HCT116 (cell line): ENCODE data around the gene MED12. TPM values are rescaled to one million over a fixed set of nuclear protein-coding genes. Genes with fewer than 3 reads are reported as not detected.

Source experiments
- ATAC-seq: fragments of 200-7000 bp; cut with Tn5 transposase; 2 replicates; pipeline ENCODE4 v1.9.1; 2020; ENCODE audit warnings: mild to moderate bottlenecking, moderate library complexity
- BruUV-seq: library from RNA; stranded (reverse); fragments of 400-500 nt; replicated peaks from 2 replicates; lab custom pipeline; 2021; lab: Mats Ljungman, UMichigan
- CTCF ChIA-PET: fragments of 300-600 bp; sonication (Branson Sonifier 250); formaldehyde crosslinking; loops from one replicate; lab custom pipeline; 2021; ENCODE audit warnings: antibody characterized with exemption; lab: Charles Lee
- POLR2A ChIA-PET: fragments of 300-600, 350-600 bp; sonication (Branson Sonifier 250); formaldehyde crosslinking; loops from one replicate; lab custom pipeline; 2021; ENCODE audit warnings: antibody characterized with exemption; lab: Charles Lee
- RAD21 ChIA-PET, 2 experiments: fragments of 300-600 bp; sonication (Branson Sonifier 250); formaldehyde crosslinking; loops; one replicate each; lab custom pipeline; 2023; ENCODE audit warnings: low total read pairs in 2 of 2; ENCODE audit not compliant: uncharacterized antibody in 2 of 2, unreplicated experiment in 2 of 2, low non-redundant PET in 1 of 2; lab: Charles Lee
- DNase-seq: peaks from one replicate; pipeline ENCODE4 v3.0.0-alpha.2; 2010; ENCODE audit warnings: low read depth, low spot score
- H2AFZ ChIP-seq: fragments of 200-600 bp; shearing (Covaris generic), sonication (generic); 2 replicates; pipeline ENCODE4 v1.6.1; 2017; ENCODE audit warnings: low read depth, mixed run types, mixed read lengths, antibody characterized with exemption, low read length; ENCODE audit not compliant: poor library complexity, severe bottlenecking
- H3K27ac ChIP-seq: 2 replicates; pipeline ENCODE4 v1.5.1; 2012; ENCODE audit warnings: low read depth, low read length
- H3K27me3 ChIP-seq: fragments of 200-600 bp; sonication (generic); 2 replicates; pipeline ENCODE4 v1.6.1; 2016; ENCODE audit warnings: mixed run types, low read length, mixed read lengths; ENCODE audit not compliant: insufficient read depth
- H3K36me3 ChIP-seq, 2 experiments: fragments of 200-500 bp in 1 of 2; fragments of 200-600 bp in 1 of 2; sonication (Bioruptor generic) in 1 of 2; sonication (generic) in 1 of 2; 2 replicates each; pipeline versions ENCODE4 v1.5.1 to v1.6.1; 2014 to 2016; ENCODE audit warnings: low read length in 2 of 2, inconsistent platforms in 1 of 2, mixed read lengths in 1 of 2, mixed run types in 1 of 2; ENCODE audit not compliant: insufficient read depth in 2 of 2, control insufficient read depth in 1 of 2
- H3K4me1 ChIP-seq, 2 experiments: fragments of 200-600 bp in 1 of 2; sonication (generic) in 1 of 2; 2 replicates each; pipeline versions ENCODE4 v1.5.1 to v1.6.1; 2012 to 2017; ENCODE audit warnings: low read length in 2 of 2, inconsistent platforms in 1 of 2, mild to moderate bottlenecking in 1 of 2, mixed read lengths in 1 of 2, mixed run types in 1 of 2, moderate library complexity in 1 of 2; ENCODE audit not compliant: insufficient read depth in 2 of 2, control insufficient read depth in 1 of 2
- H3K4me2 ChIP-seq: fragments of 200-600 bp; sonication (generic); 2 replicates; pipeline ENCODE4 v1.6.1; 2017; ENCODE audit warnings: mixed run types, low read length, mixed read lengths
- H3K4me3 ChIP-seq, 2 experiments: fragments of 200-600 bp in 1 of 2; sonication (generic) in 1 of 2; replicated peaks in 1 of 2; 2 replicates each; pipeline ENCODE4 v1.5.1; 2011 to 2016; ENCODE audit warnings: low read length in 2 of 2, control low read depth in 1 of 2, low read depth in 1 of 2, mild to moderate bottlenecking in 1 of 2, mixed read lengths in 1 of 2, mixed run types in 1 of 2
- H3K79me2 ChIP-seq: fragments of 200-600 bp; sonication (generic); 2 replicates; pipeline ENCODE4 v1.6.1; 2017; ENCODE audit warnings: mild to moderate bottlenecking, mixed run types, low read length, moderate library complexity, mixed read lengths; ENCODE audit not compliant: insufficient read depth
- H3K9ac ChIP-seq: fragments of 200-600 bp; sonication (generic); 2 replicates; pipeline ENCODE4 v1.6.1; 2016; ENCODE audit warnings: low read length, mixed read lengths
- H3K9me2 ChIP-seq: fragments of 200-600 bp; sonication (generic), shearing (Covaris generic); 2 replicates; pipeline ENCODE4 v1.6.1; 2017; ENCODE audit warnings: mixed run types, mild to moderate bottlenecking, moderate library complexity; ENCODE audit not compliant: insufficient read depth
- H3K9me3 ChIP-seq, 2 experiments: fragments of 200-500 bp in 1 of 2; fragments of 200-600 bp in 1 of 2; sonication (Bioruptor generic) in 1 of 2; sonication (generic) in 1 of 2; 2 replicates each; pipeline ENCODE4 v1.6.1; 2014 to 2017; ENCODE audit warnings: low read length in 2 of 2, mixed read lengths in 2 of 2, inconsistent platforms in 1 of 2, low read depth in 1 of 2, mild to moderate bottlenecking in 1 of 2, mixed run types in 1 of 2, moderate library complexity in 1 of 2; ENCODE audit not compliant: control insufficient read depth in 1 of 2, insufficient read depth in 1 of 2
- H4K20me1 ChIP-seq: fragments of 200-600 bp; sonication (generic), shearing (Covaris generic); 2 replicates; pipeline ENCODE4 v1.6.1; 2017; ENCODE audit warnings: mixed run types, mild to moderate bottlenecking, moderate library complexity; ENCODE audit not compliant: insufficient read depth
- ATF3 ChIP-seq: IDR thresholded peaks from 2 replicates; pipeline ENCODE4 v1.6.1; 2012
- CBX3 ChIP-seq: IDR thresholded peaks from 2 replicates; pipeline ENCODE4 v1.6.1; 2012; ENCODE audit warnings: low read depth
- CEBPB ChIP-seq: IDR thresholded peaks from 2 replicates; pipeline ENCODE4 v1.6.1; 2012; ENCODE audit warnings: low read depth
- EGR1 ChIP-seq: IDR thresholded peaks from 2 replicates; pipeline ENCODE4 v1.6.1; 2012; ENCODE audit warnings: low read depth
- ELF1 ChIP-seq: IDR thresholded peaks from 2 replicates; pipeline ENCODE4 v1.6.1; 2012; ENCODE audit warnings: low read depth, borderline replicate concordance
- EZH2 ChIP-seq: fragments of 200-600 bp; sonication (generic); IDR thresholded peaks from 2 replicates; pipeline ENCODE4 v1.6.1; 2017; ENCODE audit warnings: antibody characterized with exemption, mixed run types
- FOSL1 ChIP-seq: IDR thresholded peaks from 2 replicates; pipeline ENCODE4 v1.6.1; 2012; ENCODE audit warnings: low read depth
- MAX ChIP-seq: IDR thresholded peaks from 2 replicates; pipeline ENCODE4 v1.6.1; 2012
- RAD21 ChIP-seq: IDR thresholded peaks from 2 replicates; pipeline ENCODE4 v1.6.1; 2012; ENCODE audit warnings: low read depth, mild to moderate bottlenecking
- SP1 ChIP-seq: IDR thresholded peaks from 2 replicates; pipeline ENCODE4 v1.6.1; 2012; ENCODE audit warnings: low read depth
- SRF ChIP-seq: IDR thresholded peaks from 2 replicates; pipeline ENCODE4 v1.6.1; 2012; ENCODE audit warnings: low read depth
- TCF7L2 ChIP-seq: IDR thresholded peaks from 2 replicates; pipeline ENCODE4 v1.7.0; 2011; ENCODE audit warnings: borderline replicate concordance, inconsistent platforms; ENCODE audit not compliant: insufficient read depth, insufficient read length; ENCODE audit errors: extremely low read depth
- ZFX ChIP-seq: fragments of 450-650 bp; IDR thresholded peaks from 2 replicates; pipeline ENCODE4 v1.6.1; 2017
- ZNF274 ChIP-seq: fragments of 200-500 bp; sonication (Bioruptor generic); IDR thresholded peaks from 2 replicates; pipeline ENCODE4 v1.6.1; 2014; ENCODE audit warnings: mild to moderate bottlenecking, low read depth, low read length, inconsistent platforms
- intact Hi-C: fragments of 100-400 bp; cut with micrococcal nuclease; formaldehyde crosslinking; loops from 2 replicates; pipeline ENCODE4 v1.10.0; 2022
- total RNA-seq: library from RNA; stranded (reverse); gene quantifications from one replicate; pipeline ENCODE4 v1.2.1, GENCODE V29; 2021; ENCODE audit not compliant: unreplicated experiment

The MED12 gene
- total RNA-seq, 1 experiment from 2014 or later = 32.8 TPM

GRCh38 chrX:71105628-71106027, 12.8 kb upstream of the MED12 start:
- no peak overlapping the region for H2AFZ ChIP-seq
- no peaks in the 10 kb centered on the region for H3K9me2 ChIP-seq
- H3K4me3 ChIP-seq = no peak overlapping the region
- peaks cover 0 to 3% of the 10 kb centered on the region in 2 experiments; a peak in 1 of 4 replicates for H3K4me1 ChIP-seq
- no peak overlapping the region for H3K4me2 ChIP-seq
- TF ChIP-seq RAD21 (no peak), TCF7L2 (no peak), CBX3 (no peak), ELF1 (no peak), ZFX (no peak), CEBPB (no peak), ATF3 (no peak), SP1 (no peak), SRF (no peak), ZNF274 (no peak), MAX (no peak), EGR1 (no peak), FOSL1 (no peak), EZH2 (no peak)
- H4K20me1 ChIP-seq = no peaks in the 10 kb centered on the region
- H3K36me3 ChIP-seq = no peaks in the 10 kb centered on the region
- H3K79me2 ChIP-seq = no peaks in the 10 kb centered on the region
- no peaks in the 10 kb centered on the region for H3K27me3 ChIP-seq
- ChIA-PET RAD21 (no interaction called here), POLR2A (no interaction called here), CTCF (no interaction called here)
- no peaks in the 10 kb centered on the region for H3K9me3 ChIP-seq
- intact Hi-C loops = no loop called here
- H3K9ac ChIP-seq = no peak overlapping the region
- no peak for ATAC-seq
- no peak overlapping the region for H3K27ac ChIP-seq
- no TSS peak for BruUV-seq
- DNase-seq = no peak
